ENCODE data around the gene FOSB.
A peak's percentile ranks its signal among the peaks of the same experiment; 100 is the strongest.

FOSB gene

DNA sequence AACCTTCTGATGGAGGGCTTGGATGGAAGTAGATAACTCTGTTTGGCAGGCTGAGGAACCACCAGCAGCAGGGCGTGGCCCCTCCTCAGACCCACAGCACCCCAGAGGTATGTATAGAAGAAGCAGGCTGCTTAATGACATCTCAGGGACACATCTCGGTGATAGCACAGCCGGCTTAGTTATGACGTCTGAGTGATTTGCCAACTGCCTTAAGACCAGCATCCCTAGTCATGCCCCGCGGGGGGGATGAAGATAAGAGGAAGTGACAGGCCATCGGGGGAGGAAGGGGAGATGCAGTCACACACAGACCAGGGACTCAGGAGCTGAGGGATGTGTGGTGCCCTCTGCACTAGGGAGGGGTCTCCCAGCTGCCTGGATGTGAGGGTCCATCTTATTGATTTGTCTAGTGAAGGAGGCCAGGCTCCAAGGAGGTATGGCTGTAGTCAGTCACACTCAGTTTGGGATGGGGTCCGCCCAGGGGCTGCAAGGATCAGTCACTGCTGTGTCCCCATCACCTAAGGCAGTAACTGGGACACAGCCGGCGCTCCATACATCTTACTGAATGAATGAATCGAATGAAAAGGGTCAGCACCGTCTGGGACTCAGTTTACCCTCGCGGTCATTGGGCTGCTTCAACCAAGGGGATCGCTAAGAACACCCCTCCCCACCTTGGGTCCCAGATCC is 24.9 kb upstream of the FOSB start:
- peak overlapping the region; percentile 45 to 46 for H3K4me3 ChIP-seq (replicated peaks in 1 of 2; ENCODE audit: low read depth in 2 of 2, low read length in 2 of 2)
- peak; percentile 48 to 64 for DNase-seq (ENCODE audit: low read depth in 2 of 2)
- TF ChIP-seq, protein P1, sequence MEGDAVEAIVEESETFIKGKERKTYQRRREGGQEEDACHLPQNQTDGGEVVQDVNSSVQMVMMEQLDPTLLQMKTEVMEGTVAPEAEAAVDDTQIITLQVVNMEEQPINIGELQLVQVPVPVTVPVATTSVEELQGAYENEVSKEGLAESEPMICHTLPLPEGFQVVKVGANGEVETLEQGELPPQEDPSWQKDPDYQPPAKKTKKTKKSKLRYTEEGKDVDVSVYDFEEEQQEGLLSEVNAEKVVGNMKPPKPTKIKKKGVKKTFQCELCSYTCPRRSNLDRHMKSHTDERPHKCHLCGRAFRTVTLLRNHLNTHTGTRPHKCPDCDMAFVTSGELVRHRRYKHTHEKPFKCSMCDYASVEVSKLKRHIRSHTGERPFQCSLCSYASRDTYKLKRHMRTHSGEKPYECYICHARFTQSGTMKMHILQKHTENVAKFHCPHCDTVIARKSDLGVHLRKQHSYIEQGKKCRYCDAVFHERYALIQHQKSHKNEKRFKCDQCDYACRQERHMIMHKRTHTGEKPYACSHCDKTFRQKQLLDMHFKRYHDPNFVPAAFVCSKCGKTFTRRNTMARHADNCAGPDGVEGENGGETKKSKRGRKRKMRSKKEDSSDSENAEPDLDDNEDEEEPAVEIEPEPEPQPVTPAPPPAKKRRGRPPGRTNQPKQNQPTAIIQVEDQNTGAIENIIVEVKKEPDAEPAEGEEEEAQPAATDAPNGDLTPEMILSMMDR (IDR thresholded peaks at IDR 0.05; ENCODE audit: low read depth, low read length): no peak

DNA sequence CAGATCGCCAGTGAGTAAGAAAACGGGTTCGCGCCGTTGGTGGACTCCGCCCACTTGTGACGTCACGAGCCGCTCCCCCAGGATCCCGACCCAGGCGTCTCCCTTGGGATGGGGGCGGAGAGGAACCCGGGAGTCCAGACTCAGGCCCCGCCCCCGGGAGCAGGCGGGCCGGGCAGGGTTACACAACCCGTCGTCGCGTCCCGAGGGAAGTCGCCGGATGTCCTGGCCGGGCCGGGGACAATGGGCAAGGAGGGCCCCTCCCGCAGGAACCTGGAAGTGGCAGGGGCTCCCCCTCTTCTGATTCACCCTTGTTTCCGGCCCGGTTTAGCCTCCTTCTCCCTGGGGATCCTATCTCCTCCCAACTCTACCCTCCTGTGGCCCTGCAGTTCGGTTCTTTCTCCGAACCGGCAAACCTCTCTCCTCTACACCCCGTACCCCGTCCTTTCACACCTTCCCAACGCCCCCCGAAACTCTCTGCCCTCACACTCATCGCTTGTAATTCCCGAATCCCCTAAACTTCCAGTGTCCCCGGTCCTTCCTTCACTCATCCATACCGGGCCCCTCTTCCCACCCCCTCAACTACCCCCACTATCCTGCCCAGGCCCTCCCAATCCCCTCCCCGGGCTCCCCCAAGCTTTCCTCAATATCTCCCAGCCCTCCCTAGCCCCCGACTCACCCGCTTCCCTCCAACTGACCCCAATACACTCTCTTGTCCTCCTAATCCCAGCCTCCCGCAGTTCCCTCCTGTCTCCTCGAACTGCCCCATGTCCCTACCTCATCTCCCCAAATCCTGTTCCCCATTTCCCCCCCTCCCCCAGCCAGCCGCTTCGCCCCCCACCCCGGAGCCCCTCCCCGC is 24.1 kb upstream of the FOSB start:
- peak overlapping the region; percentile 45 to 46 for H3K4me3 ChIP-seq (replicated peaks in 1 of 2; ENCODE audit: low read depth in 2 of 2, low read length in 2 of 2)
- TF ChIP-seq, protein P1 (IDR thresholded peaks at IDR 0.05; ENCODE audit: low read depth, low read length): no peak
- DNase-seq (ENCODE audit: low read depth in 2 of 2): peak; percentile 95 to 96

DNA sequence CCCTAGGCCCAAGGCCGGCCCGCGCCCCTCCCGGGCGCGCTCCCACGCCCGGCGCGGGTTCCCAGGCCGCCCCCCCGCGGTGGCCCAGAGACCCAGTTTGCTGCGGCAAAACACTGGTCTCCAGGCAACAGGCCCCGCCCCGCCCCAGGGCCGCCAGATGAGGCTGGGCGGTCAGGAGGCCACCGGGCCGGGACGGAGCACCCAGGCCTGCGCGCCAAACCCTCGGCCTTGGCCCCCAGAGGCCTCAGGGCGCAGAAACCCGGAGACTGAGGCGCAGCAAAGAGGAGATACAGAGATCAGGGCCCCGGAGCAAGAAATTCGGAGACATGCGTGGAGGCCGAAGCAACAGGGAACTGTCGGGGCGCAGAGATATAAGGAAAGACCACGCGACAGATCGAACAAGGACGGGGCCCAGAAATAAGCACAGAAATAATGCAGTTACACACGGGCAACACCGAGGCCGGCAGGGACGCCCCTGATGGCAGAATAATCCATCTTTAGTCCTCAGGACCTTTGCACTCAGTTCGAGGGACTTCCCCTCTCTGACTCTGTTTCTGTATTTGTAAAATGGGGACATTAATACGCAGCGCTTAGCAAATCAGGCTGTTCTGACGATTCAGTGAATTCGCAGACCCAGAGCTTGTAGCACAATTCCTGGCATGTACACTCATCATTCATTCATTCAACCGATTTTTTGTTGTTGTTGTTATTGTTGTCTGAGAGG is 23.3 kb upstream of the FOSB start:
- DNase-seq (ENCODE audit: low read depth in 2 of 2): peak; percentile 88 to 94
- TF ChIP-seq, protein P1 (IDR thresholded peaks at IDR 0.05; ENCODE audit: low read depth, low read length): no peak
- peak overlapping the region in 1 of 2 donors; percentile 28 for H3K4me3 ChIP-seq (replicated peaks in 1 of 2; ENCODE audit: low read depth in 2 of 2, low read length in 2 of 2)

DNA sequence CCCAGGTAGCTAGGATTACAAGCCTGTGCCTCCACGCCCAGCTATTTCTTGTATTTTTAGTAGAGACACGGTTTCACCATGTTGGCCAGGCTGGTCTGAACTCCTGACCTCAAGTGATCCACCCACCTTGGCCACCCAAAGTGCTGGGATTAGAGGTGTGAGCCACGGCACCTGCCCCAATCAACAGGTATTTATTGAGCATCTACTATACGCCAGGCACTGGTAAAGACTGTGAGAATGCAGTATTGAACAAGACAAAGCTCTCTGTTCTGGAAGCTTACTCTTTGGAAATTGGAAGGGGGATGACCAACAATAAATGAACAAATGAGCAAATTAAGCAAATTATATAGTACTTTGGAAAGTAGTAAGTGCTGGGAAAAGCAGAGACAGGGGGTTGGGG is 22.7 kb upstream of the FOSB start:
- no peak for DNase-seq (ENCODE audit: low read depth in 2 of 2)
- H3K4me3 ChIP-seq (replicated peaks in 1 of 2; ENCODE audit: low read depth in 2 of 2, low read length in 2 of 2): no peak overlapping the region
- TF ChIP-seq, protein P1 (IDR thresholded peaks at IDR 0.05; ENCODE audit: low read depth, low read length): no peak

DNA sequence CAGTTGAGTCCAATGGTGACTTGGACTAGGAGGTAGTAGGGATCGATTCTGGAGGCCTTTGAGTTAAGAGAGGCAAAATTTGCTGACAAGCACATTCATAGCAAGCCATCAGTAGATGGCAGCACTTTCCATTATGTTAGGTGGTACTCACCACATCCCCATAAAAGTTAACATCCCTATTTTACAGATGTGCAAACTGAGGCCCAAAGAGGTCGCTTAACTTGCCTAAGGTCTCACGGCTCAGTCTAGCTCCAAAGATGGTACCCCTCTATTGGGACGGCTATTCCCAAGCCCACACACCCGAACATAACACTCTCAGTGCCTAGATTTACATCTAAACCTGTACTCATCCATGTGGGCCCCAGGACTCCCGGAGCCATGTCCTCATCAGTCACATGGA is 21.5 kb upstream of the FOSB start:
- TF ChIP-seq, protein P1 (IDR thresholded peaks at IDR 0.05; ENCODE audit: low read depth, low read length): peak; percentile 40
- DNase-seq (ENCODE audit: low read depth in 2 of 2): peak; percentile 67 to 73
- no peak overlapping the region for H3K4me3 ChIP-seq (replicated peaks in 1 of 2; ENCODE audit: low read depth in 2 of 2, low read length in 2 of 2)

DNA sequence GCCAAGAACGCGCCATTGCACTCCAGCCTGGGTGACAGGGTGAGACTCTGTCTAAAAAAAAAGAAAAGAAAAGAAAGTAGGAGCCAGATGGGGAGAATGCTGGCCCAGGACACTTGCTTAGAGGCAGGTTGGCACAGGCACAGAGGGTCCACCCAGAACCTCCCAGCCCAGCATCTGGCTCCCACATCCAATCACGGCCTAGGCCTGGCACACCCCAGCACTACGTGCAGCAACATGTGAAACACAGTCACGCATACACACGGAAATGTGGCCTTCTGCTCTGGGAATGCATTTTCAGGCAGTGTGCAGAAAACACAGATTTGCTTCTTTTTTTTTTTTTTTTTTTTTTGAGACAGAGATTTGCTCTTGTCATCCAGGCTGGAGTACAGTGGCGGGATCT is 20.9 kb upstream of the FOSB start:
- no peak for DNase-seq (ENCODE audit: low read depth in 2 of 2)
- H3K4me3 ChIP-seq (replicated peaks in 1 of 2; ENCODE audit: low read depth in 2 of 2, low read length in 2 of 2): no peak overlapping the region
- TF ChIP-seq, protein P1 (IDR thresholded peaks at IDR 0.05; ENCODE audit: low read depth, low read length): no peak
